ENCODE data around the gene CCNJL.

DNA sequence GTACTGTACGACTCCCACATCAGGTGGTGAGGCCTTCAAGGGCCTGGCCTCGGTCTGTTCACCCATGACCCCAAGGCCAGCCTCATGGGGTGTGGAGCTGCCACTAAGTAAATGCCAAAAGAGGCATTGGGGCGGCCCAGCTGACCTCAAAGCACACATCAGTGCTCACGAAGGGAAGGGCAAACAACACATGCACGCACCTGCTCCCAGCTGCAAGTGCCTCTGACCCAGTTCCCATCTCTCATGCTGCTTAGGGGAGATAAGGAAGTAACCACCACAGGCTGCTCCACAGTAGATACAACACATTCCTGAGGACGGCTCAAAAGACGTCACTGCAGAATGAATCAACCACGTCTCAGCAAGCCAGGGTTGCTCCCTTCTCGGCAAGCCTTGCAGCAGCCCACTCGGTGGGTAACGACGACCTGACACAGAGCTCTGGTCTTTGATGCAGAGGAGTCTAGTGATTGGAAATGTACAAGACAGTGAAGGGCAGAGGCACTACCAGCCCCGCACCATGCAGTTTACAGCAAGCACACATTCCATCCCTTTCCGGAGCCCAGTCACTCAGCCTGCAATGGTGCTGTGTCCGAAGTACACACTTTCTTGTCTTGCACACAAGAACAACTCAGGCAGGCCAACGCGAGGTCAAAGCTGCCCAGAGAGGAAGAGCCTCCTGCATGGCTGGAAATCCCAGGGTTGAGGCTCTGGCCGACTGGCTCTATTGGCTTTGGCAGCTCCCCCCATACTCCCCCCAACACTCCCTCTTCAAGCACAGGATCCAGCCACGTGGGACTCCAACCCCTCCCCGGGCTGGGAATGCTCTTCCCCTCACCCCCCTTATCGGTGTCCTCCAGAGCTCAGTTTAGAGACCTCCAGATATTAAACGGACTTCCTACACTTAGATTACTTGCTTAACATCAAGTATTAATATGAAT lies 51.2 kb downstream of the CCNJL start:
- TF ChIP-seq, protein P1, sequence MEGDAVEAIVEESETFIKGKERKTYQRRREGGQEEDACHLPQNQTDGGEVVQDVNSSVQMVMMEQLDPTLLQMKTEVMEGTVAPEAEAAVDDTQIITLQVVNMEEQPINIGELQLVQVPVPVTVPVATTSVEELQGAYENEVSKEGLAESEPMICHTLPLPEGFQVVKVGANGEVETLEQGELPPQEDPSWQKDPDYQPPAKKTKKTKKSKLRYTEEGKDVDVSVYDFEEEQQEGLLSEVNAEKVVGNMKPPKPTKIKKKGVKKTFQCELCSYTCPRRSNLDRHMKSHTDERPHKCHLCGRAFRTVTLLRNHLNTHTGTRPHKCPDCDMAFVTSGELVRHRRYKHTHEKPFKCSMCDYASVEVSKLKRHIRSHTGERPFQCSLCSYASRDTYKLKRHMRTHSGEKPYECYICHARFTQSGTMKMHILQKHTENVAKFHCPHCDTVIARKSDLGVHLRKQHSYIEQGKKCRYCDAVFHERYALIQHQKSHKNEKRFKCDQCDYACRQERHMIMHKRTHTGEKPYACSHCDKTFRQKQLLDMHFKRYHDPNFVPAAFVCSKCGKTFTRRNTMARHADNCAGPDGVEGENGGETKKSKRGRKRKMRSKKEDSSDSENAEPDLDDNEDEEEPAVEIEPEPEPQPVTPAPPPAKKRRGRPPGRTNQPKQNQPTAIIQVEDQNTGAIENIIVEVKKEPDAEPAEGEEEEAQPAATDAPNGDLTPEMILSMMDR (IDR thresholded peaks at IDR 0.05): no peak
- TF ChIP-seq EZH2 (IDR thresholded peaks at IDR 0.05; ENCODE audit: borderline replicate concordance, insufficient read depth, low read depth, low read length, poor library complexity, severe bottlenecking): no peak

Measured in B cell (primary cell).